HG03175 (cell line): Measurements from ENCODE around the gene ROBO1.

Experiments used
- ATAC-seq: cut with Tn5 transposase; IDR thresholded peaks from one replicate; pipeline ENCODE4 v1.9.1; 2021; ENCODE audit warnings: mild to moderate bottlenecking, moderate library complexity; ENCODE audit not compliant: unreplicated experiment

ROBO1 gene

GRCh38 chr3:79672075-79672474 lies 95.7 kb downstream of the ROBO1 start:
- ATAC-seq = no peak

GRCh38 chr3:79670178-79670577 lies 97.6 kb downstream of the ROBO1 start:
- no peak for ATAC-seq

GRCh38 chr3:79664455-79664854 lies 103.3 kb downstream of the ROBO1 start:
- ATAC-seq = no peak

GRCh38 chr3:79661896-79662295 lies 105.9 kb downstream of the ROBO1 start:
- no peak for ATAC-seq

GRCh38 chr3:79657076-79657475 lies 110.7 kb downstream of the ROBO1 start:
- no peak for ATAC-seq

GRCh38 chr3:79654019-79654418 lies 113.8 kb downstream of the ROBO1 start:
- ATAC-seq = no peak

GRCh38 chr3:79653266-79653830 lies 114.5 kb downstream of the ROBO1 start:
- no peak for ATAC-seq

GRCh38 chr3:79651536-79652065 lies 116.2 kb downstream of the ROBO1 start:
- ATAC-seq = no peak

- no peak for ATAC-seq
Observed at GRCh38 chr3:79639855-79640254, 127.9 kb downstream of the ROBO1 start.

GRCh38 chr3:79636372-79636771 lies 131.4 kb downstream of the ROBO1 start:
- ATAC-seq = no peak

- ATAC-seq = no peak
Observed at GRCh38 chr3:79632842-79633241, 135.0 kb downstream of the ROBO1 start.

- no peak for ATAC-seq
Observed at GRCh38 chr3:79618883-79619282, 148.9 kb downstream of the ROBO1 start.

GRCh38 chr3:79606414-79606813 lies 161.4 kb downstream of the ROBO1 start:
- no peak for ATAC-seq

GRCh38 chr3:79604681-79605080 lies 163.1 kb downstream of the ROBO1 start:
- ATAC-seq = no peak

- ATAC-seq = no peak
Observed at GRCh38 chr3:79602385-79602784, 165.4 kb downstream of the ROBO1 start.

GRCh38 chr3:79598594-79598993 lies 169.2 kb downstream of the ROBO1 start:
- no peak for ATAC-seq

GRCh38 chr3:79597709-79598108 lies 170.1 kb downstream of the ROBO1 start:
- ATAC-seq = no peak

GRCh38 chr3:79587150-79587549 lies 180.6 kb downstream of the ROBO1 start:
- ATAC-seq = no peak

GRCh38 chr3:79586232-79586631 lies 181.6 kb downstream of the ROBO1 start:
- ATAC-seq = no peak

GRCh38 chr3:79572930-79573329 lies 194.9 kb downstream of the ROBO1 start:
- no peak for ATAC-seq

- no peak for ATAC-seq
Observed at GRCh38 chr3:79568938-79569337, 198.9 kb downstream of the ROBO1 start.

- ATAC-seq = no peak
Observed at GRCh38 chr3:79564192-79564591, 203.6 kb downstream of the ROBO1 start.

GRCh38 chr3:79560698-79561097 lies 207.1 kb downstream of the ROBO1 start:
- no peak for ATAC-seq
